ENCODE data around the gene HIF1A.
"Not testable (repeated sequence)": the region's sequence is repeated elsewhere in the genome, so short reads cannot be mapped to it uniquely, and the experiment has no call there.

The HIF1A gene

DNA sequence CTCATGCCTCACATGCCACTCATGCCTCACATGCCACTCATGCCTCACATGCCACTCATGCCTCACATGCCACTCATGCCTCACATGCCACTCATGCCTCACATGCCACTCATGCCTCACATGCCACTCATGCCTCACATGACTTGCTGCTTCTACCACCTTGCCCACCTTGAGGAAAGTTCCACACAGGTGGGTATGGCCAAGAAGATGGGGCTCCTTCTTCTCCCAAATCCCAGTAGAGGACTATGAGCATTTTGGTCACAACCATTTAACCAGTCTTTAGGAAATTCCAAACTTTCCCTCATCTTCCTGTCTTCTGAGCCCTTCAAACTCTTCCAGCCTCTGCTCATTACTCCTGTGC is 60.0 kb downstream of the HIF1A start:
- H3K36me3 ChIP-seq (ENCODE audit: control insufficient read depth, insufficient read depth, low read length); H3K9ac ChIP-seq (ENCODE audit: low read length); H3K4me3 ChIP-seq (ENCODE audit: low read length); H3K27me3 ChIP-seq (ENCODE audit: control insufficient read depth, insufficient read depth, low read length); H3K4me1 ChIP-seq (ENCODE audit: control insufficient read depth, insufficient read depth, low read length); H3K9me3 ChIP-seq (ENCODE audit: control insufficient read depth, low read length): not testable (repeated sequence)

DNA sequence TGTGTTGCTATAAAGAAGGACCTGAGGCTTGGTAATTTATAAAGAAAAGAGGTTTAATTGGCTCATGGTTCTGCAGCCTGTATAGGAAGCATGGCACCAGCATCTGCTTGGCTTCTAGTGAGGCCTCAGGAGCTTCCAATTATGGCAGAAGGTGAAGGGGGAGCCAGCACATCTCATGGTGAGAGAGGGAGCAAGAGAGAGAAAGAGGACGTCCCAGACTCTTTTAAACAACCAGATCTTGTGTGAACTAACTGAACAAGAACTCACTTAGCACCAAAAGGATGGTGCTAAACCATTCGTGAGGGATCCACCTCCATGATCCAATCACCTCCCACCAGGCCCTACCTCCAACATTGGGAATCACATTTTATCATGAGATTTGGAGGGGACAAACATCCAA is 60.8 kb downstream of the HIF1A start:
- Histone ChIP-seq H3K36me3 (ENCODE audit: control insufficient read depth, insufficient read depth, low read length) (no peaks in the 10 kb centered on the region), H3K9me3 (ENCODE audit: control insufficient read depth, low read length) (no peaks in the 10 kb centered on the region), H3K4me1 (ENCODE audit: control insufficient read depth, insufficient read depth, low read length) (no peaks in the 10 kb centered on the region), H3K27me3 (ENCODE audit: control insufficient read depth, insufficient read depth, low read length) (no peaks in the 10 kb centered on the region), H3K9ac (ENCODE audit: low read length) (no peak overlapping the region), H3K4me3 (ENCODE audit: low read length) (no peak overlapping the region)

DNA sequence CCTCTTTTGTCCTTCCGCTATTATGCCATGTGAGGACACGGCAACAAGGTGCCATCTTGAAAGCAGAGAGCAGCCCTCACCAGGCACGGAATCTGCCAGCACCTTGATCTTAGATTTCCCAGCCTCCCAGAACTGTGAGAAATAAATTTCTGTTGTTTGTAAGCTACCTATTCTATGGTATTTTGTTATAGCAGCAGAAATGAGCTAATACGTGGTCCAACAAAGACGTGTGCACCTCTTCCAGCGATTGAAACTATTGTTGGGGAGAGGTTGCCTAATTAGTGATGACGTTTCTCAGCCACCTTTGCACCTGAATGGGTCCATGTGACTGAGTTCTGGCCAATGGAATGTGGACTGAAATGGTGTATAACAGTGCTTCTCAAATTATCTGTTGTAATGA is 64.6 kb downstream of the HIF1A start:
- Histone ChIP-seq H3K9ac (ENCODE audit: low read length) (no peak overlapping the region), H3K4me1 (ENCODE audit: control insufficient read depth, insufficient read depth, low read length) (peaks cover 6% of the 10 kb centered on the region), H3K4me3 (ENCODE audit: low read length) (no peak overlapping the region), H3K9me3 (ENCODE audit: control insufficient read depth, low read length) (no peaks in the 10 kb centered on the region), H3K36me3 (ENCODE audit: control insufficient read depth, insufficient read depth, low read length) (no peaks in the 10 kb centered on the region), H3K27me3 (ENCODE audit: control insufficient read depth, insufficient read depth, low read length) (no peaks in the 10 kb centered on the region)

DNA sequence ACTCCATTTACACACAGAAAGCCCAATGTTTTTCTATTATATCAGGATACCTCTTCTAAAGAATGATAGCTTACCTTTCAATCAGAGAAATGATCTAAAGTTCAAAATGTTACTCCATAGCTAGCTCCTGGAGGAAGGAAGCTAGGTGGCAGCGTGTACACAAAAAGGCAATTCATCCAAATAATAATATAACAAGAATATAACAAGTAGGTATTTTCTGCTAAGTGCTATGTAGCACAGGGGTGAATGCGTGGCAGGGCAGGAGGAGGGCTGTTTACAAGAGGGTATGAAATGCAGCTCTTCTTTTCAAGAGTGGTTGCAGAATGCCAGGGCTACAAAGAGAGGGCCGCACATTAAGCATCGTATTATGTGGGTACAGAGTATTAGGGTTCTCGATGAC is 66.2 kb downstream of the HIF1A start:
- no peaks in the 10 kb centered on the region for H3K9me3 ChIP-seq (ENCODE audit: control insufficient read depth, low read length)
- no peak overlapping the region for H3K4me3 ChIP-seq (ENCODE audit: low read length)
- peaks cover 6% of the 10 kb centered on the region for H3K4me1 ChIP-seq (ENCODE audit: control insufficient read depth, insufficient read depth, low read length)
- H3K27me3 ChIP-seq (ENCODE audit: control insufficient read depth, insufficient read depth, low read length): no peaks in the 10 kb centered on the region
- H3K9ac ChIP-seq (ENCODE audit: low read length): peak overlapping the region; percentile 78
- H3K36me3 ChIP-seq (ENCODE audit: control insufficient read depth, insufficient read depth, low read length): no peaks in the 10 kb centered on the region

DNA sequence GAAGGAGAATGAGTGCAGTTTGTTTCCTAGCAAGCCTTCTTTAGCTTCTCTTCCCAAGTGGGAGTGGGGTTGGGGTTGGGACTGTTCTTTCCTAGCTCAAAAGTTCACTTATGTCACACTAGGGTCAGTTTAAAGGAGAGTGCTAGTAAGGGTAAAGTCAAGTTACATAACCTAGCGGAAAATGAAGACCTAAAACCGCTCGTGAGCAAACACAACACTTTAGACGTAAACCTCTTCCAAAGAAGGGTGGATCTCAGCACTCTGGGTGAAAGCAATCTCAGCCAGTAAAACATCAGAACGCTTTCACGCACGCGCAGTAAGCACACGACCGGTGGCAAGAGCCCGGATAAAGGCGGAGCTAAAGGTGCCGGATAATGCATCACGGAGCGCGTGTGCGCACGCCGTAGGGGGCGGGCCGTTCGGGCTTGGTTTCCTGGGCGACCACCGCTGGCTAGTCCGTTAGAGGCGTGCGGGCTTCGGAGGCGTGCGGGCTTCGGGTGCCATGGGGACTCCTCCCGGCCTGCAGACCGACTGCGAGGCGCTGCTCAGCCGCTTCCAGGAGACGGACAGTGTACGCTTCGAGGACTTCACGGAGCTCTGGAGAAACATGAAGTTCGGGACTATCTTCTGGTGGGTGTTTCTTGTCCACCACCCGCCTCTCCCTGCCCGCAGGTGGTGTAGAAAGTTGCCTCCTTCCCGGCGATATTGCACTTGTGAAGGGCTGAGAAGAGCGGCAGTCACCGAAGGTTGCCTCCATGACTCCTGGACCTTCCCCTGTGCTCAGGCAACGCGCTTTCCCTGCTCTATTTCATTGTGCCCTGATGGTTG is 66.9 kb downstream of the HIF1A start, which contains the start of gene SNAPC1:
TSS of gene SNAPC1 (plus strand) at position 462 of the 828 bp plus-strand sequence. CDS start at position 503, 41 bp downstream.
- Histone ChIP-seq H3K9ac (ENCODE audit: low read length) (peak within 1 kb of the TSS; percentile 78), H3K9me3 (ENCODE audit: control insufficient read depth, low read length) (no peaks in the 10 kb centered on the region), H3K27me3 (ENCODE audit: control insufficient read depth, insufficient read depth, low read length) (no peaks in the 10 kb centered on the region), H3K4me3 (ENCODE audit: low read length) (peak within 1 kb of the TSS; percentile 99), H3K4me1 (ENCODE audit: control insufficient read depth, insufficient read depth, low read length) (peaks cover 6% of the 10 kb centered on the region), H3K36me3 (ENCODE audit: control insufficient read depth, insufficient read depth, low read length) (no peaks in the 10 kb centered on the region)

DNA sequence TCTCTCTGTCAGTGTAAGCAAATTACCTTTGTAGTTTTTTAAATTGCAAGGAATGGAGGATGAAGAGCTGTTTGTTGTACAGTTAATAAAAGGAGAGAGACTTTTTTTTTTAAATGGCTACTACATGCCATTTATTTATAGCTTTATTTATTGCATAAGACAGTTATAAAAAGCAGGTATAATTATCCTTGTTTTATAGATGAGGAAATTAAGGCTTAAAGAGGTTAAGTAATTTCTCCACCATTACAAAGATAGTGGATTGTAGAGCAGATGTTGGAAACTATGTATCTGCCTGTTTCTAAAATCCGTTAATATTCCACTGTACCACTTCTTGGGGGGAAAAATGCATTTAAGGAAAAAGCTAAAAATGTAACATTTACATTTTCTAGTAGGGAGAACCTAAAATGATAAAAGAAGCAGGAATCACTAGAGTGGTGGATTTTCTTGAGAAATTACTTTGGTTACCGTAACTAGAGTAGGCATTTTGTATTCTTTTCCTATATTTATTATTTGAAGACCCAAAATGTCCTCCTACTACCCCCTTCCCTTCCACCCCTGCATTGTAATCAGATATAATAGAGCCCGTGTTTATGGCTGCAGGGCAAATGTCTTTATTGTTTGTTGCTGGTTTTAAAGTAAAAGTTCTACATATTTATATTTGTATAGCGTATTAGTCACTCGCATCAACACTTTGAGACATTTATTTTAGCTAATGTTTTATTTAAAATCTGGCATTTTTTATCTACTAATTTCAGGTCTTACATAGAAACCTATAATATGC is 69.2 kb downstream of the HIF1A start:
- Histone ChIP-seq H3K27me3 (ENCODE audit: control insufficient read depth, insufficient read depth, low read length) (no peaks in the 10 kb centered on the region), H3K9ac (ENCODE audit: low read length) (no peak overlapping the region), H3K4me1 (ENCODE audit: control insufficient read depth, insufficient read depth, low read length) (peaks cover 6% of the 10 kb centered on the region), H3K4me3 (ENCODE audit: low read length) (no peak overlapping the region), H3K9me3 (ENCODE audit: control insufficient read depth, low read length) (no peaks in the 10 kb centered on the region), H3K36me3 (ENCODE audit: control insufficient read depth, insufficient read depth, low read length) (no peaks in the 10 kb centered on the region)

DNA sequence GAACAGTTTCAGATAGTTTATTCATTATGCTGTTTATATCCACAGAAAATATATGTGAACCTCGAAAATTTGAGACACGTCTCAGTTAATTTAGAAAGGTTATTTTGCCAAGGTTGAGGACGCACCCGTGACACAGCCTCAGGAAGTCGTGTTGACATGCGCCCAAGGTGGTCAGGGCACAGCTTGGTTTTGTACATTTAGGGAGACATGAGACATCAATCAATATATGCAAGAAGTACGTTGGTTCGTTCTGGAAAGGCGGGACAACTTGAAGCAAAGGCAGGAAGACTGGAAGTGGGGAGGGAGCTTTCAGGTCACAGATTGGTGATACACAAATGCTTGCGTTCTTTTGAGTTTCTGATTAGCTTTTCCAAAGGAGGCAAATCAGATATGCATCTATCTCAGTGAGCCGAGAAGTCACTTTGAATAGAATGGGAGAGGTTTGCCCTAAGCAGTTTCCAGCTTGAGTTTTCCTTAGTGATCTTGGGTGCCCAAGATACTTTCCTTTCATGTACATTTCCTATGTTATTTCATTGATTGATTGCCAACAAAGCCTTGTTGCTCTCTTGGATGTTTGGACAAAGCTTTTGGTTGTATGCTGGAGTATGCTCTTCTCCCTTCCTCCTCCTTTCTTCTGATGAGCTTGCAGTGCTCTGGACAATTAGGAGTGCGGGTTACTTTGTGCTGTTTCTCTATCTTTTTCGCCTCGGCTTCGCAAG is 70.1 kb downstream of the HIF1A start:
- no peaks in the 10 kb centered on the region for H3K27me3 ChIP-seq (ENCODE audit: control insufficient read depth, insufficient read depth, low read length)
- H3K9me3 ChIP-seq (ENCODE audit: control insufficient read depth, low read length): no peaks in the 10 kb centered on the region
- H3K4me3 ChIP-seq (ENCODE audit: low read length): no peak overlapping the region
- peaks cover 6% of the 10 kb centered on the region for H3K4me1 ChIP-seq (ENCODE audit: control insufficient read depth, insufficient read depth, low read length)
- no peaks in the 10 kb centered on the region for H3K36me3 ChIP-seq (ENCODE audit: control insufficient read depth, insufficient read depth, low read length)
- H3K9ac ChIP-seq (ENCODE audit: low read length): no peak overlapping the region

DNA sequence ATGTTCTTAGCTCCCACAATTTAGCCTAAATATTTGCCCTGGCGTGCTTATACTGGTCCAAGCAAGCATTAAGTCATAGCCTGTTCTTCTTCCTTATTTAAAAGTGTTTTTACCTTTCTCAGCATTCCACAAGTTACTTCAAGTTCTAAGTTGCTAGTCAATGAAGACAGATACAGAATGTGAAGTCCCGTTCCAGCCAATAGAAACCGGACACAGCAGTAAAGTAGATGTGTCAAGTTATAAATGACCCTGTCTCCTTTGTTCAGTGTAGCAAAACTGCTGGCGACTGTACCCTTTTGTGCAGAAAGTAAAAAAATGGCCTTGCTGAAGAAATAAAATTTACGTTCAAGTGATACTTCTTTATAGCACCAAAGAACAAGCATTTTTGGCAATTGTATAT is 70.8 kb downstream of the HIF1A start:
- H3K36me3 ChIP-seq (ENCODE audit: control insufficient read depth, insufficient read depth, low read length): no peaks in the 10 kb centered on the region
- no peak overlapping the region for H3K4me3 ChIP-seq (ENCODE audit: low read length)
- no peaks in the 10 kb centered on the region for H3K27me3 ChIP-seq (ENCODE audit: control insufficient read depth, insufficient read depth, low read length)
- H3K4me1 ChIP-seq (ENCODE audit: control insufficient read depth, insufficient read depth, low read length): peaks cover 6% of the 10 kb centered on the region
- H3K9me3 ChIP-seq (ENCODE audit: control insufficient read depth, low read length): no peaks in the 10 kb centered on the region
- H3K9ac ChIP-seq (ENCODE audit: low read length): no peak overlapping the region

DNA sequence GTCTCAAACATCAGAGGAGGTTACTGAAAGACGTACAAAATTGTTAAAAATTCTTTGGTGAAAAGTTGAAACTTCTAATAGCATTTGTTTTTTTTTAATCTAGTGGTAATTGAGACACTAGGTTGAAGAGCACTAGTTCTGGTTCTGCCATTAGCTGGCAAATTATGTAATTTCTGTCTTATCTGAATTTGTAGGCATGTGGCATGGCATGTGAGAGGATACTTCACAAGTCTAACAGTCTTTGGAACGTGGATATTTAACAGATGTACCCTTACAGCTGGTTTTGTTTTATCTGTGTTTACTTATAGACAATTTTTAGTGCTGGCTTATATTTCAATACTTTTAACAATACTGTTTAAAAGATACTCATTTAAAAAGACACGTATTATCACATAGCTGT is 72.9 kb downstream of the HIF1A start:
- no peaks in the 10 kb centered on the region for H3K27me3 ChIP-seq (ENCODE audit: control insufficient read depth, insufficient read depth, low read length)
- no peak overlapping the region for H3K4me3 ChIP-seq (ENCODE audit: low read length)
- H3K36me3 ChIP-seq (ENCODE audit: control insufficient read depth, insufficient read depth, low read length): no peaks in the 10 kb centered on the region
- peaks cover 4% of the 10 kb centered on the region for H3K4me1 ChIP-seq (ENCODE audit: control insufficient read depth, insufficient read depth, low read length)
- no peak overlapping the region for H3K9ac ChIP-seq (ENCODE audit: low read length)
- no peaks in the 10 kb centered on the region for H3K9me3 ChIP-seq (ENCODE audit: control insufficient read depth, low read length)

DNA sequence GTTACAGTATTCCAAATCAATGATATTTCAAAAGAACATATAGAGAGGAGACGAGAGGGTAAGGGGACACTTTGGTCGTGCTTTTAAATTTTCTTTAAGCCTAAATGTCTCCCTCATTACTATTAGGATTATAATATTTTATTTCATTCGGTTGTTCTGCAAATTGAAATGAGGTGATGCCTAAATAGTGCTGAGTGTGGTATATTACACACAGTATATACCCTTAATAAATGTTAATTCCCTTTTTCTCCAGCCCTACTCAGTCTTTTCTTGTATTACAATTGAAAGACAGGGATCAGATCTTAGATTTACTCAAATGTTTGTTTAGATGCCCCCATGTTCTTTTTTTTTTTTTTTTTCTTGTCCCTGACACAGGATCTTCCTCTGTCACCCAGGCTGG is 74.6 kb downstream of the HIF1A start:
- no peak overlapping the region for H3K4me3 ChIP-seq (ENCODE audit: low read length)
- no peak overlapping the region for H3K9ac ChIP-seq (ENCODE audit: low read length)
- no peaks in the 10 kb centered on the region for H3K27me3 ChIP-seq (ENCODE audit: control insufficient read depth, insufficient read depth, low read length)
- H3K4me1 ChIP-seq (ENCODE audit: control insufficient read depth, insufficient read depth, low read length): no peaks in the 10 kb centered on the region
- H3K9me3 ChIP-seq (ENCODE audit: control insufficient read depth, low read length): no peaks in the 10 kb centered on the region
- no peaks in the 10 kb centered on the region for H3K36me3 ChIP-seq (ENCODE audit: control insufficient read depth, insufficient read depth, low read length)

DNA sequence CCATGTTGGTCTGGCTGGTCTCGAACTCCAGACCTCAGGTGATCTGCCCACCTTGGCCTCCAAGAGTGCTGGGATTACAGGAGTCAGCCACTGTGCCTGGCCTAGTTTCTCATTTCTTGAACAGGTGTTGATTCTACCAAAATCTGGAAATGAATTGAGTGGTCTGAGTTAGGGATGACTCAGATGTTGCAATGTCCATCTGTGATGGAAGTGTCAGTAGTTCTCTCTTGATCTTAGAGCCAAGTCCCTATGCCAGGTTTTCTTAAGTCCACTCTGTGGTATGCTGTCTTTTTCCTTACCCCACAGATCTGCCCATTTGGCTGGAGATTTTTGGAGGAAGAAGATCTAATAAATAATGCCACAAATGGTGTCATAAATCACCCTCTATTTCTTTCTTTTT is 79.5 kb downstream of the HIF1A start:
- H3K4me3 ChIP-seq (ENCODE audit: low read length): no peak overlapping the region
- no peaks in the 10 kb centered on the region for H3K27me3 ChIP-seq (ENCODE audit: control insufficient read depth, insufficient read depth, low read length)
- H3K9me3 ChIP-seq (ENCODE audit: control insufficient read depth, low read length): no peaks in the 10 kb centered on the region
- no peaks in the 10 kb centered on the region for H3K36me3 ChIP-seq (ENCODE audit: control insufficient read depth, insufficient read depth, low read length)
- H3K9ac ChIP-seq (ENCODE audit: low read length): no peak overlapping the region
- H3K4me1 ChIP-seq (ENCODE audit: control insufficient read depth, insufficient read depth, low read length): no peaks in the 10 kb centered on the region

DNA sequence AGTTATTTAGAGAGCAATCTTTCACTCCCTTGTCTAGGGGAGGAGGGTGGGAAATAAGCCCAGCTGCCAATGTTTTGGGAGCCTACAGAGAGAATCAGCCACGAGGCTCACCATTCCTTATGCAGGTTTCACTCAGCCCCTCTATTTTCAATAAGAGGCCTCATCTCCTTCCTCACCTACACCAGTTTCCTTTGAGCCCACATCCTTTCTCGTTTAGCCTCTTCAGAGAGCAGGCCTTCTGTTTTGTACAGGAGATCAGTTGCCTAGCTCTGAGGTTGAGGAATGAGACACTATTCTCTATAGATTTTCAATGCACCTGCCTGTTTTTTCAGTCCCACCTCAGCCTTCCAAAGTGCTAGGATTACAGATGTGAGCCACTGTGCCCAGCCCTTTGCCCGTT is 84.8 kb downstream of the HIF1A start:
- Histone ChIP-seq H3K4me3 (ENCODE audit: low read length) (no peak overlapping the region), H3K9me3 (ENCODE audit: control insufficient read depth, low read length) (no peaks in the 10 kb centered on the region), H3K36me3 (ENCODE audit: control insufficient read depth, insufficient read depth, low read length) (no peaks in the 10 kb centered on the region), H3K27me3 (ENCODE audit: control insufficient read depth, insufficient read depth, low read length) (no peaks in the 10 kb centered on the region), H3K4me1 (ENCODE audit: control insufficient read depth, insufficient read depth, low read length) (no peaks in the 10 kb centered on the region), H3K9ac (ENCODE audit: low read length) (no peak overlapping the region)

Data from mucosa of stomach (tissue), 1 donor.